RPMI8226 (cell line): ENCODE results near the gene ATG16L1.
A peak's percentile ranks its signal among the peaks of the same experiment; 100 is the strongest.
"Not testable (repeated sequence)": the region's sequence is repeated elsewhere in the genome, so short reads cannot be mapped to it uniquely, and the experiment has no call there.

Source experiments
- DNase-seq: peaks from one replicate; pipeline ENCODE4 v3.0.0-alpha.2; 2015

ATG16L1 gene

GRCh38 chr2:233300401-233300800 is 48.9 kb downstream of the ATG16L1 start:
- DNase-seq: no peak

DNA sequence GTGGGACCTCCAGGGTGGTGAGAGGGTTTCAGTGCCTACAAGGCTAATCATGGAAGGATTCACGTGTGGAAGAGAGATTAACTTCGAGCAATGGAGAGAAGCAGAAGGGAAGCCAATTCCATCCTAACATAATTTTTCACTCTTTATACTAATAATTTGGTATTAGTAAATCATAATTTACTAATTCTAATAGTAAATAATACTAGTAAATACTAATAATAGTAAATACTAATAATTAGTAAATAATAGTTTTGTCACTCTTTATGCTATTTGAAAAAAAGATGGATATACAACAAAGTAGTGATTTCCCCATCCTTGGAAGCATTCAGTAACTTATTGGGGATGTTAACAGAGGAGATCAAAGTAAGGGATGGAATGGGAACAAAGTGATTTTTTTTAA is 49.8 kb downstream of the ATG16L1 start:
- DNase-seq: no peak

GRCh38 chr2:233301811-233302210 is 50.3 kb downstream of the ATG16L1 start:
- DNase-seq: no peak

DNA sequence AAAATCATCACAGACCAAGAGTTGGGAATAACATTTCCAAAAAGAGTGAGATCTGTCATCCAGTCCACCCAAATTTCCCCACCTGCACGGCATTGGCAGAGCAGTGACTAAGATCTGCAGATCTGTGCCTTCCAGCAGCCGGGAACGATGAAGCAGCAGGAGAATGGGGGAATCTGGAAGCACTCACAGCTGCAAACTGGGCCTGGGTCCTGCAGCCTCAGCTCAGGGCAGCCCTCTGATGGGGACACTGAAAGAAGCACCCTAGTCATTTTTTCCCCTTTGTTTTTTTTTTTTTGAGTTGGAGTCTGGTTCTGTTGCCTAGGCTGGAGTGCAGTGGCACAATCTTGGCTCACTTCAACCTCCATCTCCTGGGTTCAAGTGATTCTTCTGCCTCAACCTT is 51.8 kb downstream of the ATG16L1 start:
- DNase-seq: no peak

DNA sequence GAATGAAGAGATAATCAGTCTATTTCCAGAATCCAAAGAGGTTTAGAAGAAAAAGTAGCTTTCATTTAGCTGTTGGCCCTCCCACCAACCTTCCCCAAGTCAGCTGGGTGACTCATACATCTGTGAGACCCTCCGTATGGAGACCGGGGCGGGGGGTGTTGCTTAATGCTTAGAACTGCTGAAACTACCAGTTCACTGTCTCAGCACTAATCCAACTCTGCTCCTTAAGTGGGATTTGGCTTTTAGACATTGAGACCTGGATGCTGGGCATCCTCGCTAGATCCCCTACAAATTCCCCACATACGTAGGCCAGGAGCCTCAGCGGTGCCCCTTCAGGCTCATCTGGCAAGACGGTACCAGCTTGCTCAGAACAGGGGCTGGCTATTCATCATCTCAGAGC is 56.1 kb downstream of the ATG16L1 start, which contains the start of gene SAG:
Gene SAG (plus strand): TSS at position 252 of the 400 bp plus-strand sequence. CDS start 1,374 bp downstream, outside the sequence.
- no peak for DNase-seq

DNA sequence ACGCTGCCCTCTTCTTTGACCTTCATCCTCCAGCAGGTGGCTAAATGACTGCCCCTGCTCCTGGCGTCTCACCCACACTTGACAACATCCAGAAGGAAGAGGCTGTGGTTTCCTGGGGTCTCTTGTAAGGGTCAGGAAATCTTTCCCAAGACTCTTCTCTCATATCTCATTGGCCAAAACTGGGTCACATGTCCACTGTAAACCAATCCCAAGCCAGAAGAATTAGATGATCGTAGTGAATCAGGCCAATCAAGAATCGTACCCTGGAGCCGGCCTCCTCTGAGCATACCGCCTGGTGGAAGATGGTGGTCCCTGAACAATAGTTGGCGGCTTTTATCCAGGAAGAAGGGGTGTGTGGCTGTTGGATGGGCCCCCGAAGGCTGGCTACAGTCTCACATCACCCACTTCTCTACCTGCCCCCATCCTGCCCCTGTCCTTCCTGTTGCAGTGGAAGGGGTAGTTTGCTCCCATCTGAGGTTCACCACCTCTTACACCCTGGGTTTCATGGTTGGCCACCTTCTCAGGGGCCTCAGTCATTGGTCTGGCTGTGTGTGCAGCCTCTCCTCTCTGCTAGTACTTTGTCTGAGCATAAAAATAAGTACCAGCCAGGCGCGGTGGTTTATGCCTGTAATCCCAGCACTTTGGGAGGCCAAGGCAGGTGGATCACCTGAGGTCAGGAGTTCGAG is 59.9 kb downstream of the ATG16L1 start:
- no peak for DNase-seq

GRCh38 chr2:233312874-233313273 is 61.4 kb downstream of the ATG16L1 start:
- no peak for DNase-seq

DNA sequence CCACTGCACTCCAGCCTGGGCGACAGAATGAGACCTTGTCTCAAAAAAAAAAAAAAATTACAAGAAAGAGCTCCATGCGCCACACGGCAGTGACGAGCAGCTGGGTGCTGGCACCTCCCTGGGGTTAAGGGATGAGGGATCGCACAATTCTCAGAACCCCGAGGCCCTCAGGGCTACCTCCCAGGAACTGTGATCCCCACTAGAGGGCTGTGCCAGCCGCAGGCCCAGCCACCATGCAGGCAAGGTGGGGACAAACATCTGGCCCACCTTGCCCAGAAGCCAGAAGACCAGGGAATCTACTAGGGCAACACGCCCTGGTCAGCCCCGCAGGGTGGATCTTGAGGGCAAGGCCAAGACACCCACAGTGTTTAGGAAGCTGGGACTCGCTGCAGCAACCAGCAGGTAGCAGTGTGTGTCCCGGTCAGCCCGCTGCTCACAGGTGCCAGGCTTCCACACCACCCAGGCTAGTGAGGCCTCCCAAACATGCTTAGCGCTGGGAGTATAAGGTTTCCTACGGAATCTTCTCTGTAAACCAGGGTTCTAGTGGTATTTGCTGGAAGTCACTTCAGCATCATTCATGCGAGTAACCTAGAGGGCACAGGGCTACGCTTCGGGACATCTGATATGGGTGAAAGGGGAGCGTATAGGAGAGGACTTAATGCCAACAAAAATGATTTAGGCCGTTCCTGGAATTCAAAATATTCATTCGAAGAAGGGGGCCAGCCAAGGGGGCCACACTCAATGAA is 62.9 kb downstream of the ATG16L1 start:
- no peak for DNase-seq

DNA sequence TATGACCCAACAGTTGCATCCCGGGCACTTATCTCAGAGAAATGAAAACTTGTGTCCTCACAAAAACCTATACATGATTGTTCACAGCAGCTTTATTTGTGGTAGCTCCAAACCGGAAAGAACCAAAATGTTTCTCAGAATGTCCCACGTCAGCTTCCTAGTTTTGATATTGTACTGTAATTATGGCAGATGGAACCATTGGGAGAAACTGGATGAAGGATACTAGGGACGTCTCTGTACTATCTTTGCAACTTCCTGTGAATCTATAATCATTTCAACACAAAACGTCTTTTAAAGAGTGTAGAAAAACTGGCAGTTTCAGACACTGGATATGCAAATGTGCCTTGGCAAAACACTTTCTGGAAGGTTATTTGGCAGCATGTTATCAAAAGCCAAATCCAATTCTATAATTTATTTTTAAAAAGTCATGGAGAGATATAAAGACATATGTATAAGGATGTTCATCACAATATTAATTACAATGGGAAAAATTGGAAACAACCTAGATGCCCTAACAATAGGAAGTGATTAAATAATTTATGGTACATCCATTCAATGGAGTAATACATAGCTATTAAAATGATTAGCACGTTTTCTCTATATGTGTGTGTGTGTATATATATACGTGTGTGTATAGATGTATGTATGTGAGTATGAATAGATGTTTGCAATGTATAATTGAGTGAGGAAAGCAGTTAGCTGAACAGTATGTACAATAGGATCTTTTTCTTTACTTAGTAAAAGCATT is 65.9 kb downstream of the ATG16L1 start:
- no peak for DNase-seq

DNA sequence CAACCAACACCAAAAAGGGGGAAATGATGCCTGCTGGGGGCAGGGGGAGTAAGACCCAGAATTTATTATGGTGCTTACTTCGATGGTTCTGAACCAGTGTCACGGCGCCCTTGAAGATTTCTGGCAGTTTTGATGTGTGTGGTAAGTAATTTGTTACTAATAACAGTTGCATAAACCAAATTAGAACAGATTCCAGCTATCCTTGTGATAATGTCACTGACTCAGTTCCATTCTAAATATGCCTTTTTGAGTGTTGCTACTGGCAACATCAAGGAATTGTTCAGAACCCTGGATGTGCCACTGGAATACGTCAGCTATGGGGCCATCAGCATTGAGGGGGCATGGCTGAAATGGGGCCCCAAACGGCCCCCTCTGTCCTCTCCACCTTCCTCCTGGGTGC is 67.8 kb downstream of the ATG16L1 start:
- DNase-seq: no peak

DNA sequence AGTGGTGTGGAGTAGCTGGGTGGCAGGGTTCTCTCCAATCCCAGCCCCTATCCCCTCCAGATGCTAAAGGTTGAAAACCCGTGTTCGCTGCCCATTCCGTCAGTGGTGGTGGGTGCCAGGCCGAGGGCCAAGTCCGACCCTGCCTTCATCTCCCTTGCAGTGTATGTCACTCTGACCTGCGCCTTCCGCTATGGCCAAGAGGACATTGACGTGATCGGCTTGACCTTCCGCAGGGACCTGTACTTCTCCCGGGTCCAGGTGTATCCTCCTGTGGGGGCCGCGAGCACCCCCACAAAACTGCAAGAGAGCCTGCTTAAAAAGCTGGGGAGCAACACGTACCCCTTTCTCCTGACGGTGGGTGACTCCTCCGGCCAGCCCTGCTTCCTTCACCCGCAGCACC is 69.0 kb downstream of the ATG16L1 start:
- no peak for DNase-seq

GRCh38 chr2:233321166-233321565 is 69.7 kb downstream of the ATG16L1 start:
- no peak for DNase-seq

DNA sequence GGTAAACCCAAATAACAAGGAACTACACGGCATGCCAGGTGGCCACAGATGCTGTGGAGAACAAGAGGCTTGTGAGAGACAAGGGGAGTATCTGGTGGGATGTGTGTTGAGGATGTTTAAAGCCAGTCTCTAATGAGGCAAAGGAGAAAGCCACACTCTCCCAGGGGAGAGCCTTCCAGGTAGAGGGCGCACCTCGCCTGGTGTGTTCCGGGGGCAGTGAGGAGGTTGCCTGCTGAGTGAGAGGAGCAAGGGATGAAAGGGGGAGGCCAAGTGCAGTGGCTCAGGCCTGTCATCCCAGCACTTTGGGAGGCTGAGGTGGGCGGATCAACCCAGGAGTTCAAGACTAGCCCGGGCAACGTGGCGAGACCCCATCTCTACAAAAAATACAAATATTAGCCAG is 72.4 kb downstream of the ATG16L1 start:
- DNase-seq: no peak

GRCh38 chr2:233325256-233325655 is 73.8 kb downstream of the ATG16L1 start:
- DNase-seq: no peak

GRCh38 chr2:233325814-233326213 is 74.3 kb downstream of the ATG16L1 start:
- no peak for DNase-seq

- no peak for DNase-seq
Measured at GRCh38 chr2:233326500-233326899, 75.0 kb downstream of the ATG16L1 start.

- no peak for DNase-seq
Measured at GRCh38 chr2:233328922-233329321, 77.4 kb downstream of the ATG16L1 start.

DNA sequence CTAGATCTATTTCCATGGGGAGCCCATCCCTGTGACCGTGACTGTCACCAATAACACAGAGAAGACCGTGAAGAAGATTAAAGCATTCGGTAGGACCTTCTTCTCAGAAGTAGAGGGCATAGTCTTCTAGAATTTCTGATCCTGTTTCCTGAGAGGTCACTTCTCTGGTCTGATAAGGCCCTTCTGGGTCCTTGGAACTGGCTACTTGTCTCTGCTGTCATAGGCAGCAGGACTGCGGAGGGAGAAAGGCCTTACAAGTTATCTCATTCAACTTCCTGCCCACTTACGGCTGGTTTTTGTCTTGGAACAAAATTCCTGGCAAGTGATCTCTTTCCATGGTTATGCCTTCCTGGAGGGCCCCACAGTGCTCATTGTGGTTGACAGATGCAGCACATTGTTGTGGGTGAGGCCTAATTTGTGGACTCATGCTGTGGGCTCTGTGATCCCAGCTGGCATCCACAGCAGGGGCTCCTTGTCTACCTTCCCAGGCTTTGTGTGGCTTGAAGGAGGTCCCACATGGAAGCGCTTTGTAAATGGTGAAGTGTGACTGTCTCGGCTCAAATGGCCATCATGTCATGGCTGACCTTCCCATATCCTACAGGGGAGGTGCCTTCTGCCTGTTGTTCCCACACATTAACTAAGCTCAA is 78.1 kb downstream of the ATG16L1 start:
- no peak for DNase-seq

DNA sequence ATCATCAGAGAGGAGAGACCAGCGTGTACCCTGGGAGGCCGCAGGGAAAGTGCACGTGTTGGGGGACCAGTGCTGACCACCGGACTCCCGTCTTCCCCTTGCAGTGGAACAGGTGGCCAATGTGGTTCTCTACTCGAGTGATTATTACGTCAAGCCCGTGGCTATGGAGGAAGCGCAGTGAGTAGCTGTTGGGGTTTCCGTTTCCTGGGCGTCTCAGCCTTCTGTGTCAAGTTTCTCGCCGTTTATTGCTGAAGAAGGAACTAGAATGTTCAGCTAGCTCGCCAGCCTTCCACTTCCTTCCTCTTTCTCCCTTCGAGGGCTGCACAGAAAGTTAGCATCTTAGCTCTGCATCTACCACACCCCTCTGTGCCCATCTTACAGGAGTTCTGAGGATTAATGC is 80.1 kb downstream of the ATG16L1 start:
- peak; percentile 62 for DNase-seq

DNA sequence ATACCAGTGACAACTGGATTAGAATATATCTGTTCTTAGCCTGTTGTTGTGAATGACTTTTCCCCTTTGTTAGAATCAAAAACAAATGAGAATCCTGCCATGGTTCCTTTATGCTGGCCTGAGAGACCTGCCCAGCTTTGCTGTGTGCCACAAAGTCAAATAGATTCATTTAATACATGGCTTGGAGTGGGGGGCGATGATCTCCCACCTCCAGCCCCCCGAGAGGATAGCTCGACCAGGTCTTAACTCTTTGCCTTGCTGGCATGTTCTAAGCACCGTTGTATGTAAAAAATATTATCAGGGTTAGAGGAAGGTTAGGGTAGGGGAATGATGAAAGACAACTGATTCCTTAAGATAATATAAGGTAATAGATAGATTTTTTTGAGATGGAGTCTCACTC is 80.7 kb downstream of the ATG16L1 start:
- no peak for DNase-seq

- DNase-seq: no peak
Measured at GRCh38 chr2:233334915-233335314, 83.4 kb downstream of the ATG16L1 start.

DNA sequence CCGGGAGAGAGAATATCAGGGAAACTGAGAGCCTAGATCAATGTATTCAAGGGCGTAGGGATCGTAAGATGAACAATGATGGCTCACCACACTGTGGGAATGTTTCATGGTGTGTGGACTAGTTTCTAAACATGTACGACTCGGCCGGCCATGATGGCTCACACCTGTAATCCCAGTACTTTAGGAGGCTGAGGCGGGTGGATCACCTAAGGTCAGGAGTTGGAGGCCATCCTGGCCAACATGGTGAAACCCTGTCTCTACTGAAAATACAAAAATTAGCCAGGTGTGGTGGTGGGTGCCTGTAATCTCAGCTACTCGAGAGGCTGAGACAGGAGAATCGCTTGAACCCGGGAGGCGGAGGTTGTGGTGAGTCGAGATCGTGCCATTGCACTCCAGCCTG is 84.6 kb downstream of the ATG16L1 start:
- DNase-seq: not testable (repeated sequence)

DNA sequence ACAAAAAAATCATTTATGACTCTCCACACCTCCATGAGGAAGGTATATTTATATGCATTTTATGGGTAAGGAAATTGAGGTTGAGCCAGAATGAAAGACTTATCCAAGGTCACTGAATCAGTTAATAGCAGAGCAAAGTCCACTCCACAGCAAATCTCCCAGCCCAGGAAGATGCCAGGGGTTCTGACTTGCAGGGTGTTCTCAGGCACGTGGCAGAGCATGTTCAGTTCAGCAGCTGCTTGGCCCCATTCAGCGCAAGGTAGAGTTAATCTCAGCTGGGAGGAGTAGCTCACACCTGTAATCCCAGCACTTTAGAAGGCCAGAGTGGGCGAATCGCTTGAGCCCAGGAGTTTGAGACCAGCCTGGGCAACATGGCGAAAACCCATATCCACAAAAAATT is 85.1 kb downstream of the ATG16L1 start:
- no peak for DNase-seq
